HepG2 (cell line): ENCODE measurements around the gene RAD51C.

ENCODE experiments used
- BRCA1 ChIP-seq: sonication (generic); formaldehyde crosslinking; IDR thresholded peaks from 2 replicates; pipeline ENCODE4 v1.4.0; 2020; ENCODE audit warnings: missing genetic modification reagents
- JUN ChIP-seq: sonication (generic); formaldehyde crosslinking; IDR thresholded peaks from 2 replicates; pipeline ENCODE4 v1.4.0; 2020; ENCODE audit warnings: mild to moderate bottlenecking, missing genetic modification reagents
- NFKB2 ChIP-seq: sonication (generic); formaldehyde crosslinking; IDR thresholded peaks from 2 replicates; pipeline ENCODE4 v1.4.0; 2020; ENCODE audit warnings: missing genetic modification reagents, borderline replicate concordance
- POLR2AphosphoS5 ChIP-seq: IDR thresholded peaks from 2 replicates; pipeline ENCODE4 v1.6.1; 2012; ENCODE audit warnings: low read depth, low read length
- YY1 ChIP-seq: IDR thresholded peaks from 2 replicates; pipeline ENCODE4 v1.6.1; 2011; ENCODE audit warnings: low read length, low read depth, moderate library complexity, mild to moderate bottlenecking; ENCODE audit not compliant: insufficient read depth, insufficient replicate concordance
- ZBTB7B ChIP-seq: sonication (generic); formaldehyde crosslinking; IDR thresholded peaks from 2 replicates; pipeline ENCODE4 v1.4.0; 2020; ENCODE audit warnings: missing genetic modification reagents
- ZNF318 ChIP-seq: sonication (generic); formaldehyde crosslinking; IDR thresholded peaks from 2 replicates; pipeline ENCODE4 v1.4.0; 2020; ENCODE audit warnings: mild to moderate bottlenecking, missing genetic modification reagents
- ZNF580 ChIP-seq: IDR thresholded peaks from 2 replicates; pipeline ENCODE4 v1.6.1; 2016; ENCODE audit warnings: low read depth, borderline replicate concordance

GRCh38 chr17:58692239-58693055 is at the start of gene RAD51C:
- peak; percentile 72 for TF ChIP-seq YY1
- no peak; the same call in 1 of the 2 replicates for TF ChIP-seq BRCA1 (CRISPR knock-in tag)
- TF ChIP-seq ZBTB7B: peak; percentile 65
- peak; percentile 97; the same call in 1 of the 2 replicates for TF ChIP-seq NFKB2 (CRISPR knock-in tag)
- peak; percentile 94 for TF ChIP-seq POLR2AphosphoS5
- peak; percentile 72; the same call in 1 of the 2 replicates for TF ChIP-seq ZNF318 (CRISPR knock-in tag)
- TF ChIP-seq ZNF580: peak; percentile 98
- TF ChIP-seq JUN (CRISPR knock-in tag): peak; percentile 71; the same call in 1 of the 2 replicates
